ENCODE results near the gene MYMX. TPM values are rescaled to one million over a fixed set of nuclear protein-coding genes. Genes with fewer than 3 reads are reported as not detected.

MYMX gene
- total and polyA plus RNA-seq, 2 of the 13 experiments (the other 11 are each of a cell fraction or from before 2014, with no cell fraction given): not detected

- TF ChIP-seq ZNF512 (CRISPR knock-in tag; IDR thresholded peaks at IDR 0.05): no peak
- TF ChIP-seq ZNF496 (CRISPR knock-in tag; IDR thresholded peaks at IDR 0.05; ENCODE audit: insufficient replicate concordance): no peak
- peak; percentile 30; the same call in 1 of the 2 replicates for TF ChIP-seq DRAP1 (CRISPR knock-in tag; IDR thresholded peaks at IDR 0.05)
- TF ChIP-seq ZNF431 (CRISPR knock-in tag; IDR thresholded peaks at IDR 0.05; ENCODE audit: borderline replicate concordance, low read depth): no peak
- TF ChIP-seq FUBP1 (CRISPR knock-in tag; IDR thresholded peaks at IDR 0.05; ENCODE audit: borderline replicate concordance): no peak
- 0 out of 2 replicates have a peak, but pooled peaks have one; percentile 3 for TF ChIP-seq ZNF629 (CRISPR knock-in tag; conservative IDR thresholded peaks at IDR 0.05)
- no peak for TF ChIP-seq AKAP8 (CRISPR knock-in tag; IDR thresholded peaks at IDR 0.05)
- no peak for TF ChIP-seq ZNF841 (CRISPR knock-in tag; IDR thresholded peaks at IDR 0.05; ENCODE audit: borderline replicate concordance)
- TF ChIP-seq CERS6 (CRISPR knock-in tag; IDR thresholded peaks at IDR 0.05): no peak
- TF ChIP-seq HINFP (CRISPR knock-in tag; IDR thresholded peaks at IDR 0.05; ENCODE audit: low read depth): peak; percentile 15; the same call in 1 of the 2 replicates
- no peak for TF ChIP-seq GATAD2A (CRISPR knock-in tag; IDR thresholded peaks at IDR 0.05)
- TF ChIP-seq ZNF646 (CRISPR knock-in tag; IDR thresholded peaks at IDR 0.05): no peak
- no peak for TF ChIP-seq ZNF367 (CRISPR knock-in tag; IDR thresholded peaks at IDR 0.05; ENCODE audit: borderline replicate concordance)
- TF ChIP-seq MAFF (IDR thresholded peaks at IDR 0.05; ENCODE audit: low read depth, low read length): peak; percentile 2; the same call in 1 of the 2 replicates
These were observed 30.9 kb downstream of the MYMX start (continued) for GRCh38 chr6:44247338-44248302.
